Keratinocyte (primary cell): ENCODE data around the gene LILRB2. TPM values are rescaled to one million over a fixed set of nuclear protein-coding genes. Genes with fewer than 3 reads are reported as not detected.

Source experiments
- DNase-seq: peaks from one replicate; pipeline ENCODE4 v3.0.0-alpha.2; 2011; ENCODE audit warnings: low read depth, missing footprints, low spot score
- FAIRE-seq: peaks from 2 replicates; lab custom pipeline; 2011; peaks lifted over from hg19 to GRCh38; lab: Jason Lieb, UNC
- H2AFZ ChIP-seq: 2 replicates; pipeline ENCODE4 v1.6.0; 2012; ENCODE audit warnings: low read length, control low read depth, inconsistent platforms; ENCODE audit not compliant: control insufficient read depth
- H3K27ac ChIP-seq: 2 replicates; pipeline ENCODE4 v1.5.1; 2011; ENCODE audit warnings: low read length; ENCODE audit not compliant: control insufficient read depth, insufficient read depth
- H3K27me3 ChIP-seq: 3 replicates; pipeline ENCODE4 v1.6.0; 2011; ENCODE audit warnings: low read length; ENCODE audit not compliant: control insufficient read depth, insufficient read depth; ENCODE audit errors: extremely low read depth
- H3K36me3 ChIP-seq, 2 experiments: 2 replicates in 1 of 2; 3 replicates in 1 of 2; pipeline ENCODE4 v1.5.1; 2011; ENCODE audit warnings: low read length in 2 of 2, mild to moderate bottlenecking in 1 of 2; ENCODE audit not compliant: control insufficient read depth in 2 of 2, insufficient read depth in 2 of 2; ENCODE audit errors: extremely low read depth in 1 of 2
- H3K4me1 ChIP-seq: 3 replicates; pipeline ENCODE4 v1.5.1; 2011; ENCODE audit warnings: low read length; ENCODE audit not compliant: control insufficient read depth, insufficient read depth; ENCODE audit errors: extremely low read depth
- H3K4me2 ChIP-seq: 3 replicates; pipeline ENCODE4 v1.6.0; 2011; ENCODE audit warnings: low read depth, low read length; ENCODE audit not compliant: control insufficient read depth, insufficient read depth; ENCODE audit errors: extremely low read depth
- H3K4me3 ChIP-seq, 3 experiments: fragments of 200-600 bp in 1 of 3; sonication (generic) in 1 of 3; 2 replicates in 2 of 3; 3 replicates in 1 of 3; pipeline ENCODE4 v1.5.1; 2011 to 2016; ENCODE audit warnings: low read length in 3 of 3, mild to moderate bottlenecking in 3 of 3, control low read depth in 2 of 3, inconsistent platforms in 1 of 3, low read depth in 1 of 3, mixed read lengths in 1 of 3, mixed run types in 1 of 3, moderate library complexity in 1 of 3; ENCODE audit not compliant: control insufficient read depth in 2 of 3, insufficient read depth in 2 of 3; ENCODE audit errors: extremely low read depth in 1 of 3
- H3K79me2 ChIP-seq: 2 replicates; pipeline ENCODE4 v1.6.0; 2012; ENCODE audit warnings: low read length; ENCODE audit not compliant: control insufficient read depth, insufficient read depth
- H3K9ac ChIP-seq: 3 replicates; pipeline ENCODE4 v1.6.0; 2011; ENCODE audit warnings: low read length; ENCODE audit not compliant: control insufficient read depth, insufficient read depth; ENCODE audit errors: extremely low read depth
- H3K9me1 ChIP-seq: 3 replicates; pipeline ENCODE4 v1.6.0; 2011; ENCODE audit warnings: low read length; ENCODE audit not compliant: control insufficient read depth, insufficient read depth; ENCODE audit errors: extremely low read depth
- H3K9me3 ChIP-seq: 2 replicates; pipeline ENCODE4 v1.5.1; 2012; ENCODE audit warnings: low read depth, low read length; ENCODE audit not compliant: control insufficient read depth
- H4K20me1 ChIP-seq: 3 replicates; pipeline ENCODE4 v1.6.0; 2011; ENCODE audit warnings: low read length; ENCODE audit not compliant: control insufficient read depth, insufficient read depth; ENCODE audit errors: extremely low read depth
- CTCF ChIP-seq, 3 experiments: IDR thresholded peaks in 1 of 3; conservative IDR thresholded peaks in 1 of 3; optimal IDR thresholded peaks in 1 of 3; 2 replicates in 2 of 3; 3 replicates in 1 of 3; pipeline versions ENCODE3 to v1.5.1; 2011; ENCODE audit warnings: low read length in 3 of 3, mild to moderate bottlenecking in 3 of 3, moderate library complexity in 2 of 3, control low read depth in 1 of 3, inconsistent platforms in 1 of 3; ENCODE audit not compliant: insufficient read depth in 2 of 3; ENCODE audit errors: extremely low read depth in 1 of 3
- EZH2 ChIP-seq: IDR thresholded peaks from one replicate; pipeline ENCODE4 v1.6.1; 2012; ENCODE audit warnings: inconsistent platforms, mild to moderate bottlenecking, low read length, moderate library complexity
- dilution Hi-C: fragments of 300-500 bp; cut with MboI; formaldehyde crosslinking; loops from one replicate; pipeline ENCODE4 v1.7.0; 2020; ENCODE audit warnings: low sequenced_read_pairs; ENCODE audit not compliant: extremely low pct_ligation_motif_present
- polyA plus RNA-seq, 5 experiments: library from polyadenylated mRNA; depleted of rRNA in 3 of 5; stranded (reverse) in 3 of 5; stranded (forward) in 1 of 5; unstranded in 1 of 5; fragments of >200 nt; gene quantifications; 1 replicate in 1 of 5; 2 replicates in 3 of 5; 3 replicates in 1 of 5; pipeline versions ENCODE4 v1.2.1 to v1.2.3, GENCODE V29; 2011 to 2012; ENCODE audit warnings: missing spikeins in 2 of 5, low read depth in 1 of 5, low replicate concordance in 1 of 5

LILRB2 gene
- polyA plus RNA-seq, 1 donor (not counting 4 experiments of a cell fraction or from before 2014, with no cell fraction given), result not detected

- Histone ChIP-seq H3K4me2 (no peak within 1 kb of the TSS), H3K27ac (no peak within 1 kb of the TSS), H3K4me3 (no peak within 1 kb of the TSS), H3K4me1 (no peaks in the 10 kb centered on the region), H4K20me1 (no peaks in the 10 kb centered on the region), H3K9me1 (no peaks in the 10 kb centered on the region), H3K36me3 (no peaks in the 10 kb centered on the region), H3K9me3 (no peaks in the 10 kb centered on the region), H2AFZ (no peak within 1 kb of the TSS), H3K27me3 (no peaks in the 10 kb centered on the region), H3K79me2 (no peaks in the 10 kb centered on the region), H3K9ac (no peak within 1 kb of the TSS)
- DNase-seq, result no peak
- no peak for FAIRE-seq
- dilution Hi-C loops, result no loop called here
- TF ChIP-seq CTCF (optimal IDR thresholded peaks at IDR 0.05 in 1 of 3, IDR thresholded peaks at IDR 0.05 in 1 of 3, conservative IDR thresholded peaks at IDR 0.05 in 1 of 3; ENCODE audit: extremely low read depth in 1 of 3, insufficient read depth in 2 of 3, low read length in 3 of 3), result no peak
- TF ChIP-seq EZH2, result no peak
These were observed 31.8 kb upstream of the LILRB2 start, which contains the start of gene LILRA5 for GRCh38 chr19:54312436-54313377. LILRA5 (minus strand) TSS chr19:54313166; CDS start chr19:54313019, 147 bp downstream.

- dilution Hi-C loops, result no loop called here
- Histone ChIP-seq H3K9me1 (no peaks in the 10 kb centered on the region), H3K9me3 (no peaks in the 10 kb centered on the region), H4K20me1 (no peaks in the 10 kb centered on the region), H3K27ac (no peak overlapping the region), H2AFZ (no peak overlapping the region), H3K79me2 (no peaks in the 10 kb centered on the region), H3K4me2 (no peak overlapping the region), H3K36me3 (no peaks in the 10 kb centered on the region), H3K9ac (no peak overlapping the region), H3K27me3 (no peaks in the 10 kb centered on the region), H3K4me3 (no peak overlapping the region), H3K4me1 (no peaks in the 10 kb centered on the region)
- TF ChIP-seq EZH2 (no peak), CTCF (optimal IDR thresholded peaks at IDR 0.05 in 1 of 3, IDR thresholded peaks at IDR 0.05 in 1 of 3, conservative IDR thresholded peaks at IDR 0.05 in 1 of 3; ENCODE audit: extremely low read depth in 1 of 3, insufficient read depth in 2 of 3, low read length in 3 of 3) (no peak)
- FAIRE-seq, result no peak
- DNase-seq, result no peak
These were observed 31.1 kb upstream of the LILRB2 start for GRCh38 chr19:54312011-54312410.
